ENCODE data around the gene VDAC2.
"Not testable (repeated sequence)": the region's sequence is repeated elsewhere in the genome, so short reads cannot be mapped to it uniquely, and the experiment has no call there.

Gene VDAC2

GRCh38 chr10:75201793-75202307 is 8.7 kb upstream of the VDAC2 start:
- no peak for DNase-seq (ENCODE audit: low read depth)

- DNase-seq (ENCODE audit: low read depth): no peak
Measured at GRCh38 chr10:75202321-75203045, 8.1 kb upstream of the VDAC2 start.

GRCh38 chr10:75203046-75203620 is 7.5 kb upstream of the VDAC2 start:
- DNase-seq (ENCODE audit: low read depth): not testable (repeated sequence)

GRCh38 chr10:75203724-75204123 is 6.9 kb upstream of the VDAC2 start:
- no peak for DNase-seq (ENCODE audit: low read depth)

GRCh38 chr10:75205908-75206307 is 4.7 kb upstream of the VDAC2 start:
- no peak for DNase-seq (ENCODE audit: low read depth)

- DNase-seq (ENCODE audit: low read depth): not testable (repeated sequence)
Measured at GRCh38 chr10:75206638-75207037, 4.0 kb upstream of the VDAC2 start.

GRCh38 chr10:75207079-75207856 is 3.3 kb upstream of the VDAC2 start:
- no peak for DNase-seq (ENCODE audit: low read depth)

- no peak for DNase-seq (ENCODE audit: low read depth)
Measured at GRCh38 chr10:75207857-75208144, 2.8 kb upstream of the VDAC2 start.

GRCh38 chr10:75208181-75208580 is 2.4 kb upstream of the VDAC2 start:
- DNase-seq (ENCODE audit: low read depth): no peak

- no peak for DNase-seq (ENCODE audit: low read depth)
Measured at GRCh38 chr10:75209086-75209920, 1.3 kb upstream of the VDAC2 start.

- no peak for DNase-seq (ENCODE audit: low read depth)
Measured at GRCh38 chr10:75209921-75210281, 695 bp upstream of the VDAC2 start.

- DNase-seq (ENCODE audit: low read depth): no peak
Measured at GRCh38 chr10:75211007-75211691, 553 bp downstream of the VDAC2 start.

- DNase-seq (ENCODE audit: low read depth): no peak
Measured at GRCh38 chr10:75212343-75212742, 1.7 kb downstream of the VDAC2 start.

- no peak for DNase-seq (ENCODE audit: low read depth)
Measured at GRCh38 chr10:75220274-75220673, 9.7 kb downstream of the VDAC2 start.

- not testable (repeated sequence) for DNase-seq (ENCODE audit: low read depth)
Measured at GRCh38 chr10:75221492-75221891, 10.9 kb downstream of the VDAC2 start.

- no peak for DNase-seq (ENCODE audit: low read depth)
Measured at GRCh38 chr10:75223507-75223906, 12.9 kb downstream of the VDAC2 start.

GRCh38 chr10:75226095-75226494 is 15.5 kb downstream of the VDAC2 start:
- no peak for DNase-seq (ENCODE audit: low read depth)

GRCh38 chr10:75226656-75227055 is 16.1 kb downstream of the VDAC2 start:
- DNase-seq (ENCODE audit: low read depth): no peak

- no peak for DNase-seq (ENCODE audit: low read depth)
Measured at GRCh38 chr10:75228278-75228677, 17.7 kb downstream of the VDAC2 start.

GRCh38 chr10:75228834-75229233 is 18.2 kb downstream of the VDAC2 start:
- DNase-seq (ENCODE audit: low read depth): no peak

GRCh38 chr10:75229971-75230370 is 19.4 kb downstream of the VDAC2 start:
- DNase-seq (ENCODE audit: low read depth): no peak

- peak; percentile 41 for DNase-seq (ENCODE audit: low read depth)
Measured at GRCh38 chr10:75230600-75231038, 20.0 kb downstream of the VDAC2 start.

All from HS-27A (cell line).